SK-N-SH (cell line): ENCODE data around the gene LNX2. TPM values are rescaled to one million over a fixed set of nuclear protein-coding genes. Genes with fewer than 3 reads are reported as not detected.
A peak's percentile ranks its signal among the peaks of the same experiment; 100 is the strongest.

Source experiments
- CTCF ChIA-PET: fragments of 300-600, 350-600 bp; formaldehyde crosslinking; extraction: SDS; loops from one replicate; lab custom pipeline; 2021; lab: Yijun Ruan, JAX
- POLR2A ChIA-PET: fragments of 350-600 bp; sonication (Branson Sonifier 250); formaldehyde crosslinking; extraction: SDS; loops from one replicate; lab custom pipeline; 2020; ENCODE audit warnings: antibody characterized with exemption, inconsistent platforms; lab: Yijun Ruan, JAX
- DNase-seq: peaks from one replicate; pipeline ENCODE4 v3.0.0; 2012
- H2AFZ ChIP-seq: fragments of 200-600 bp; sonication (generic); 2 replicates; pipeline ENCODE4 v1.8.1; 2016; ENCODE audit warnings: antibody characterized with exemption, mild to moderate bottlenecking, low read depth
- H3F3A ChIP-seq: fragments of 200-600 bp; sonication (generic); replicated peaks from 2 replicates; pipeline ENCODE3; 2016; ENCODE audit warnings: antibody characterized with exemption, mild to moderate bottlenecking; ENCODE audit not compliant: insufficient read depth
- H3K27ac ChIP-seq, 2 experiments: fragments of 200-500 bp in 1 of 2; fragments of 200-600 bp in 1 of 2; sonication (Bioruptor generic) in 1 of 2; sonication (generic), shearing (Covaris generic) in 1 of 2; 2 replicates each; pipeline versions ENCODE4 v1.5.1 to v1.6.1; 2014 to 2016; ENCODE audit warnings: low read depth in 2 of 2, inconsistent platforms in 1 of 2, low read length in 1 of 2, mild to moderate bottlenecking in 1 of 2, mixed read lengths in 1 of 2
- H3K27me3 ChIP-seq: fragments of 200-600 bp; sonication (generic), shearing (Covaris generic); 2 replicates; pipeline ENCODE4 v1.6.1; 2016; ENCODE audit warnings: mixed run types; ENCODE audit not compliant: insufficient read depth
- H3K36me3 ChIP-seq, 2 experiments: fragments of 200-500 bp in 1 of 2; fragments of 200-600 bp in 1 of 2; sonication (Bioruptor generic) in 1 of 2; sonication (generic) in 1 of 2; replicated peaks in 1 of 2; 2 replicates each; pipeline versions ENCODE3 to v1.5.1; 2014 to 2016; ENCODE audit warnings: low read length in 1 of 2, mild to moderate bottlenecking in 1 of 2; ENCODE audit not compliant: insufficient read depth in 2 of 2, control insufficient read depth in 1 of 2
- H3K4me1 ChIP-seq, 2 experiments: fragments of 200-500 bp in 1 of 2; fragments of 200-600 bp in 1 of 2; sonication (Bioruptor generic) in 1 of 2; sonication (generic), shearing (Covaris generic) in 1 of 2; 2 replicates each; pipeline versions ENCODE4 v1.5.1 to v1.6.1; 2014 to 2016; ENCODE audit warnings: low read depth in 1 of 2, low read length in 1 of 2, mixed run types in 1 of 2; ENCODE audit not compliant: insufficient read depth in 2 of 2, control insufficient read depth in 1 of 2
- H3K4me2 ChIP-seq: fragments of 200-600 bp; sonication (generic), shearing (Covaris generic); 2 replicates; pipeline ENCODE4 v1.6.1; 2017; ENCODE audit warnings: mixed run types
- H3K4me3 ChIP-seq, 2 experiments: fragments of 200-500 bp in 1 of 2; fragments of 200-600 bp in 1 of 2; sonication (Bioruptor generic) in 1 of 2; sonication (generic), shearing (Covaris generic) in 1 of 2; 2 replicates each; pipeline versions ENCODE4 v1.5.1 to v1.8.1; 2014 to 2016; ENCODE audit warnings: low read depth in 2 of 2, inconsistent platforms in 1 of 2, low read length in 1 of 2, mild to moderate bottlenecking in 1 of 2, mixed read lengths in 1 of 2, moderate library complexity in 1 of 2
- H3K79me2 ChIP-seq: fragments of 200-600 bp; sonication (generic); 2 replicates; pipeline ENCODE4 v1.8.1; 2017; ENCODE audit warnings: mild to moderate bottlenecking; ENCODE audit not compliant: insufficient read depth
- H3K9ac ChIP-seq: fragments of 200-600 bp; sonication (generic); 2 replicates; pipeline ENCODE4 v1.6.1; 2017; ENCODE audit warnings: mixed run types
- H3K9me2 ChIP-seq: fragments of 200-600 bp; sonication (generic); 2 replicates; pipeline ENCODE4 v1.6.1; 2017; ENCODE audit warnings: mixed run types
- H3K9me3 ChIP-seq: fragments of 200-600 bp; sonication (generic); 2 replicates; pipeline ENCODE4 v1.6.1; 2017; ENCODE audit warnings: mixed run types, mild to moderate bottlenecking, moderate library complexity
- H4K20me1 ChIP-seq: fragments of 200-600 bp; sonication (generic); 2 replicates; pipeline ENCODE4 v1.6.1; 2017; ENCODE audit warnings: mild to moderate bottlenecking, mixed run types; ENCODE audit not compliant: insufficient read depth
- CHD2 ChIP-seq: fragments of 150-350 bp; IDR thresholded peaks from 2 replicates; pipeline ENCODE4 v1.6.1; 2018; ENCODE audit warnings: low read length; ENCODE audit not compliant: partially characterized antibody
- EP300 ChIP-seq, 2 experiments: IDR thresholded peaks; 2 replicates each; pipeline versions ENCODE4 v1.4.0 to v1.6.1; 2012; ENCODE audit warnings: borderline replicate concordance in 1 of 2, low read depth in 1 of 2, low read length in 1 of 2
- EZH2phosphoT487 ChIP-seq: fragments of 200-600 bp; sonication (generic); IDR thresholded peaks from 2 replicates; pipeline ENCODE4 v1.6.1; 2017; ENCODE audit warnings: low read depth, mixed run types, mild to moderate bottlenecking, antibody characterized with exemption, moderate library complexity, borderline replicate concordance
- FOSL2 ChIP-seq: IDR thresholded peaks from 2 replicates; pipeline ENCODE4 v1.4.0; 2012; ENCODE audit warnings: low read depth, mild to moderate bottlenecking, moderate library complexity, borderline replicate concordance
- FOXJ3 ChIP-seq: sonication (generic); formaldehyde crosslinking; IDR thresholded peaks from 2 replicates; pipeline ENCODE4 v1.5.1; 2020; ENCODE audit warnings: mild to moderate bottlenecking, missing genetic modification reagents
- GABPA ChIP-seq: IDR thresholded peaks from 2 replicates; pipeline ENCODE4 v1.4.0; 2012; ENCODE audit warnings: low read depth, mild to moderate bottlenecking
- GATA2 ChIP-seq: sonication (generic); formaldehyde crosslinking; IDR thresholded peaks from 2 replicates; pipeline ENCODE4 v1.5.0; 2020; ENCODE audit warnings: mild to moderate bottlenecking, missing genetic modification reagents
- IRF3 ChIP-seq: fragments of 150-350 bp; IDR thresholded peaks from 2 replicates; pipeline ENCODE4 v1.6.1; 2016; ENCODE audit warnings: mild to moderate bottlenecking, low read depth, low read length
- MAX ChIP-seq: IDR thresholded peaks from 2 replicates; pipeline ENCODE4 v1.4.0; 2012; ENCODE audit warnings: low read depth
- MXI1 ChIP-seq: IDR thresholded peaks from 2 replicates; pipeline ENCODE4 v1.6.1; 2012; ENCODE audit warnings: mild to moderate bottlenecking, low read depth, low read length, improper control_type of control experiment
- NFIC ChIP-seq: IDR thresholded peaks from 2 replicates; pipeline ENCODE4 v1.4.0; 2012; ENCODE audit warnings: borderline replicate concordance
- NRF1 ChIP-seq: IDR thresholded peaks from 2 replicates; pipeline ENCODE4 v1.6.1; 2012; ENCODE audit warnings: low read depth, mild to moderate bottlenecking, low read length
- PBX3 ChIP-seq: IDR thresholded peaks from 2 replicates; pipeline ENCODE4; 2012
- RAD21 ChIP-seq: IDR thresholded peaks from 2 replicates; pipeline ENCODE4 v1.6.1; 2012; ENCODE audit warnings: mild to moderate bottlenecking, low read length
- REST ChIP-seq: IDR thresholded peaks from 2 replicates; pipeline ENCODE4 v1.6.1; 2012; ENCODE audit warnings: mild to moderate bottlenecking, low read depth, low read length, moderate library complexity
- RFX5 ChIP-seq: IDR thresholded peaks from 2 replicates; pipeline ENCODE4 v1.6.1; 2012; ENCODE audit warnings: mild to moderate bottlenecking, improper control_type of control experiment, low read length
- SMC3 ChIP-seq: IDR thresholded peaks from 2 replicates; pipeline ENCODE4 v1.6.1; 2012; ENCODE audit warnings: low read depth, low read length, improper control_type of control experiment
- USF1 ChIP-seq: IDR thresholded peaks from 2 replicates; pipeline ENCODE4 v1.4.0; 2012; ENCODE audit warnings: low read depth, borderline replicate concordance
- ZBTB33 ChIP-seq: IDR thresholded peaks from 2 replicates; pipeline ENCODE4 v1.4.0; 2012; ENCODE audit warnings: low read depth, borderline replicate concordance
- WGBS: methylation state at CpG from one replicate; pipeline ENCODE4 v1.1.6; 2017; ENCODE audit warnings: low lambda C conversion rate; 5-methylcytosine and 5-hydroxymethylcytosine counted together
- polyA plus RNA-seq, 3 experiments: library from polyadenylated mRNA; depleted of rRNA; stranded (reverse); fragments of >200 nt; gene quantifications; 2 replicates each; pipeline ENCODE4 v1.2.3, GENCODE V29; 2012

Gene LNX2
- polyA plus RNA-seq, 1 of the 3 experiments (the other 2 are of a cell fraction): 3.7 TPM

GRCh38 chr13:27644302-27644701 is 24.0 kb upstream of the LNX2 start (continued):
- TF ChIP-seq ZBTB33 (no peak), FOSL2 (peak; percentile 33; the same call in 1 of the 2 replicates), SMC3 (no peak), NFIC (peak; percentile 90), MAX (no peak), GABPA (no peak), NRF1 (no peak), CHD2 (no peak), IRF3 (no peak)

- Histone ChIP-seq H3K27ac (peak overlapping the region; percentile 26 to 71; a peak in 3 of 4 replicates), H3K79me2 (peaks cover 22% of the 10 kb centered on the region)
- POLR2A ChIA-PET: no interaction called here
- TF ChIP-seq PBX3 (no peak), FOXJ3 (CRISPR knock-in tag) (no peak), RFX5 (no peak), MXI1 (no peak), SMC3 (no peak), EZH2phosphoT487 (no peak), NRF1 (no peak), FOSL2 (no peak), RAD21 (no peak), USF1 (no peak), GATA2 (CRISPR knock-in tag) (no peak), REST (no peak), NFIC (no peak), CHD2 (no peak), GABPA (no peak), EP300 (IDR thresholded peaks at IDR 0.05; ENCODE audit: borderline replicate concordance in 1 of 2, low read depth in 1 of 2, low read length in 1 of 2) (no peak)
These were observed 23.2 kb upstream of the LNX2 start for GRCh38 chr13:27643334-27644132.

More at GRCh38 chr13:27643334-27644132, 23.2 kb upstream of the LNX2 start:
- Histone ChIP-seq H3K36me3 (peaks cover 5 to 15% of the 10 kb centered on the region in 2 experiments), H2AFZ (no peak overlapping the region), H3K9me3 (no peaks in the 10 kb centered on the region), H3K4me1 (peaks cover 5 to 17% of the 10 kb centered on the region in 2 experiments; a peak in 3 of 4 replicates), H3K4me3 (no peak overlapping the region), H3K27me3 (no peaks in the 10 kb centered on the region), H4K20me1 (peaks cover 7% of the 10 kb centered on the region), H3K4me2 (no peak overlapping the region), H3F3A (peaks cover 3% of the 10 kb centered on the region), H3K9ac (no peak overlapping the region), H3K9me2 (no peaks in the 10 kb centered on the region; the same call in 1 of the 2 replicates)
- CTCF ChIA-PET: interaction anchor here (0.8 to 1.5 kb wide), 3 partner anchors 19 to 183 kb away, joined by 3 read pairs; no protein-coding TSS in a partner anchor
- no peak for DNase-seq
- 80% methylated on average over 5 of the region's 5 CpGs for WGBS
